Stimulated activated CD8-positive, alpha-beta memory T cell treated with anti-CD3 and anti-CD28 coated beads, Interleukin-7, amount 100 ng/mL, for 1 hour (primary cell): ENCODE data around the gene LST1.
A peak's percentile ranks its signal among the peaks of the same experiment; 100 is the strongest.

Experiments
- DNase-seq, 2 donors: peaks; one replicate each; pipeline ENCODE4 v3.0.0-alpha.2; 2020; ENCODE audit warnings: low read depth in 2 of 2

LST1 gene

DNA sequence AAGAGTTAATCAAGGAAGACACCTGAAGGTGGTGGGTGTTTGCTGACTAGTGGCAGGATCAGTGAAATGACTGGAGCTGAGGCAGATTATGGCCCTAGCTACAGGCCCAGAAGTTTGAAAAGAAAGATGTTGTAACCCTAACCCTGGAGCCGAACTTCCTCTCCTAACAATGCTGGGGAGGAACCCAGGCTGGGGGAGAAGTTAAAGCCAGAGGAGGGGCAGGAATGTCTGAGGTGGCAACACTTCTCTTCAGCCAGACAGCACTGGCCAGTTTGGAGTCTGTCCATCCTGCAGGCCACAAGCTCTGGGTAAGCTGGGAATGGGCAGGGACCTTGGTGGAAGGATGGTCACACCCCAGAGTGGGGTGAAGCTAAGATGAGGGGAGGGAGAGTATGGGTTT lies at the start of gene LST1:
TSS of gene LST1 (plus strand) at position 270 of the 400 bp plus-strand sequence. CDS start 1,023 bp downstream, outside the sequence.
- no peak for DNase-seq

GRCh38 chr6:31538805-31539400 lies 47.2 kb upstream of the LST1 start:
- DNase-seq: no peak

- no peak for DNase-seq
Measured at GRCh38 chr6:31540640-31541039, 45.4 kb upstream of the LST1 start.

DNA sequence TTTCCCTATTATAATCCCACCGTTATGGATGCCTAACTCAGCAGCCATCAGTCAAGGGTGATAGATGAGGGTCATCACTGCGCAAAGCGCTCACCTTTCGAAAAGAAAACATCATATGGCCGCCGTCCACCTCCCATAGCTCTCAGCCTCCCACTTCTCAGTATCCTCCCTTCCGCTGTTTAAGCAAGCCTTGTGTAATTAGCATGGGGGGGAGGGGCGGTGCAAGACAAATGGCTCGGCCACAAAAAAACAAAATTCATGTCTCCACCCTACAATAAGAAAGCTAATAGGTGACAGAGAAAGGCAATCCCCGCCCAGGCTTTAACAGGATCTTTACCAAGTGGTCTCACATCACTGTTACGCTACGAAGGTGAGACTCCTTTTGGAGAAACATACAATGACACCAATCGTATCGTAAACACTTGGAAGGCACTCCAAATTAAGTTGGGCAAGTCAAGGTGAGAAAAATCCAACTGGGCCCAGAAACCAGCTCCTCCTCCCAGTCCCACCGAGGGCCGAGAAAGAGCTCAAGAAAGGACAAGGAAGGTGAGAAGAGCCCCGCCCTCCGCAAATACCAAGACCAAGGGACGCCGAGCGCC lies 44.9 kb upstream of the LST1 start:
- DNase-seq: peak in 1 of 2 donors; percentile 43

GRCh38 chr6:31541658-31542521 lies 44.2 kb upstream of the LST1 start, which contains the start of gene DDX39B:
Gene DDX39B (minus strand): TSS chr6:31542003. CDS start chr6:31540532, 1,471 bp downstream.
- peak; percentile 83 to 87 for DNase-seq

- no peak for DNase-seq
Measured at GRCh38 chr6:31543639-31544038, 42.4 kb upstream of the LST1 start.

GRCh38 chr6:31544676-31545075 lies 41.4 kb upstream of the LST1 start:
- no peak for DNase-seq

DNA sequence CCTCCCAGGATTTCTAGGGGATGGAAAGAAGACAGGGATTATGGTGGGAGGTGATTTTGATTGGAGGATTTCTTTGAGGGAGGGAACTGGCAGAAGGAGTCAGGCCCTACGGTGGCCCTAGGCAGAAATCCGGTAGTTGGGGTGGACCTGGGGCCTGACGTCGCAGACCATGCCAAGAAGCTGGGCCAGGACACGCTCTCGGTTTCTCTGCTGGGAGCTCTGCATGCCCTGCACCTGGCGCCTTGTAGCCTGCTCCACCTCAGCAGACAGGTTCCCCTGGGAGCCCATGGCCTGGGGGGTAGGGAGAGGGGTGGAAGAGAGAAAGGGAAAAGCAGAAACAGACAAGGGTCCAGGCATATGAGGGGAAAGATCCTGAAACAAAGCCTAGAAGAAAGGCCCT lies 40.8 kb upstream of the LST1 start:
- no peak for DNase-seq

DNA sequence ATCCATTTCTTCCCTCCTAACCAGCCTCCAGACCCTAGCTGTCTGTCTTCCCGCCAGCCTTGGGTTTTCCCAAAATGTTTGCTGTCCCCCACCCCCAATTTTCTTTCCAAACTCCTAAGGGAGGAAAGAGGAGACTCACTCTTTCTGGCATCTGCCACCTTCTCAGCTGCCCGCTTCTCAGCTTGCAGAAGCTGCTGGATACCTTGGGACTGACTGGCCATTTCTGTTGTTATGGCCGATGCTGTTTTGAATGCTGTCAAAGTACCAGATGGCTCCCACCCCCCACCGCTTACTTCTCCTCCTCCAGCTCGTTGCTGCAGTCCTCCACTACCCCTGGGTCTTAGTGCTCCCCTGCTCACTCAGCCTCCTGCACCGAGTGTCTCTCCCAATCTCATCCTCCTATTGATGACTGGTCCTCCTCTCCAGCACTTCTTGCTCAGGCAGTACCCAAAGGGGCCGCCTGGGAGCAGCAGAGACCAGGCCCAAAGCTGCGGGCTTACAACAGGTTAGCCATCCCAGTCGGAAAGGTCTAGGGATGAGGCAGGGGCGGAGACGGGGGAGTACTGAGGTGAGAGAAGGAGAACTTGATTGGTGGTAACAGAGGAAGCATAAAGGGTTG lies 39.6 kb upstream of the LST1 start, which contains the start of gene ATP6V1G2:
TSS of gene ATP6V1G2 (minus strand) at position 270 of the 619 bp plus-strand sequence. CDS start at position 221, 49 bp downstream.
- DNase-seq: peak; percentile 55 to 73

DNA sequence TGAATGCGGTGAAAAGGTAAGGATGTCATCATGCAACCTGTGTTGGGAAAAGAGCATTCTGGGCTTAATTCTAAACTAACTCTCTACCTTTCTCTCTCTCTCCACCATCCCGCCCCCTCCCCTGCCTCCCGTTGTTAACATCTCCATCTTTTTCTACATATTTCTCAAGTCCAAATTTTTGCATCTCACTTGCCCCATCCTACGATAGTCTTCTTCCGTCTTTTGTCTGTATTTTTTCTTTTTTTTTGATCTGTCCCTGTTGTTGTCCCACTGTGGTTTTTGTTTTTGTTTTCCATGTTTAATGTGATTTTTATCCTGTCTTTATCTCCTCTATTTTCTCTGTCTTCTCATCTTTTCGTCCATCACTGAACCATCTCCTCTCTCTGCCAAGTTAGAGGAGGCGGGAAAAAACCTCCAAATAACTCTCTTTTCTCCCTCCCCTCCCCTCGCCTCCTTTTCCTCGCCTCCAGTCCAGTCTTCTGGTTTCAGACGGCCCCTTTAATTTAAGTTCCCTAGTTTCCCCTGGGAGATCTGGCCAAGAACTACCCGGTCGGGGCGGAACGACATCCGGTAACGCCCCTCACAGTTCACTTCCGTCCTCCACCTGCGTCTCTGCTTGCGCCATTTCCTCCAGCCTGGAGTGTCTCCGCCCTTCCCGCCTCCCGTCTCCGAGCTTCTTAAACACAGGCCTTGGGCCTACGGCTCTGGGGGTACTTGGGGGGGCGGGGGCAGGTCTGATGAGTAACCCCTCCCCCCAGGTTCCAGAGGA lies 38.9 kb upstream of the LST1 start, which contains the start of gene NFKBIL1:
TSS of gene NFKBIL1 (plus strand) at position 651 of the 769 bp plus-strand sequence. CDS start at position 738, 87 bp downstream.
- DNase-seq: peak; percentile 77 to 80

DNA sequence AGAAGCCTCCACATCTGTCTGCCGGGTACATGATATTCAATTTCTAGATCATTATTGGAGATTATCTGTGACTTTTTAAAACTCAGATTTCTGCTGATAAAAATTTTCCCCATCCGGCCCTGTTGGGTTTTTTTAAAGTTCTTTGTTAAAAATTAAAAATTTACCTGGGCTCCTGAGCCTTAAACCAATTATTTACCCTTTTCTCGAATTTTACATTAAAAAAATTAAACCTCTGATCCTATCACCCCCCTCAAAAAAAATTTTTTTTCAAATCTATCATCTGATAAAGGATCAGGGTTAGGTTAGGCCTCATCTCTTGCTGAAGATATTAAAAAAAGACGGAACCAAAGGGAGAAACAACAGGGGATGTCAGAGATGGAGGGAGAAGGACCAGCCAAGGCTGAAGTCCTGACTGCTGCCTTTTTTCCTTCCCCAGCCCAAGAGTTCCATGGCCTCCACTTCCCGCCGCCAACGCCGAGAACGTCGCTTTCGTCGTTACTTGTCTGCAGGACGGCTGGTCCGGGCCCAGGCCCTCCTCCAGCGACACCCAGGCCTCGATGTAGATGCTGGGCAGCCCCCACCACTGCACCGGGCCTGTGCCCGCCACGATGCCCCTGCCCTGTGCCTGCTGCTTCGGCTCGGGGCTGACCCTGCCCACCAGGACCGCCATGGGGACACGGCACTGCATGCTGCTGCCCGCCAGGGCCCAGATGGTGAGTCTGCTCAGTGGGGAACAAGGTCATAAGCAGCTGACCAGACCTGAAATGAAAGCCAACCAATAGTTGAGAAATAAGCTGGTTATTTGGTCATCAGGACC lies 38.1 kb upstream of the LST1 start:
- DNase-seq: no peak

DNA sequence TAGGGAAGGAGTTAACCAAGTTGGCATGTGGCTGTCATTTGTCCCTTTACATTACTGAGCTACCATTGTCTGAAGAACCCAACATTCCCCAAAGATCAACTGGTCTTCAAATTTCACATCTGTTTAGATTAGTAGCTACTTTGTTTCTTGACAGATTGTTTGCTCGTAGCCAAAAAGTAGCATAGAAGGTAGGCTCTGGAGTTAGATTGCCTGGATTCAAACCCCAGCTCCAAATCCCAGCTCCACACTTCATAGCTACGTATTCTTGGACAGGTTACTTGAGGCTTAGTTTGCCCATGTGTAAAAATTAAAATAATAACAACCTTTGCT lies 37.6 kb upstream of the LST1 start:
- DNase-seq: no peak

DNA sequence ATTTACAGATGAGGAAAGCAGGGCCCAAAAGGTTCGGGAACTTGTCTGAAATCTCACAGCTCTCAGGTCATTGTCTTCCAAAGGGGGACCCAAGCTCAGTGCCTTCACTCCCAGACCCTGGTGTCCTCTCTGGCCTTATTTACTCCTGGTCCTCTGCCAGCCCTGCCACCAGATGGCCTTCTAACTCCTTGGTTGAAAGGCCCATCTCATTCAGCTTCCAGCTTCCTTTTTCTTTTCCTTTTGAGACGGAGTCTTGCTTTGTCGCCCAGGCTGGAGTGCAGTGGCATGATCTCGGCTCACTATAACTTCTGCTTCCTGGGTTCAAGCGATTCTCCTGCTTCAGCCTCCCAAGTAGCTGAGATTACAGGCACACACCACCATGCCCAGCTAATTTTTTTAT lies 34.7 kb upstream of the LST1 start:
- DNase-seq: peak; percentile 28 to 35

- DNase-seq: no peak
Measured at GRCh38 chr6:31556307-31556706, 29.8 kb upstream of the LST1 start.

DNA sequence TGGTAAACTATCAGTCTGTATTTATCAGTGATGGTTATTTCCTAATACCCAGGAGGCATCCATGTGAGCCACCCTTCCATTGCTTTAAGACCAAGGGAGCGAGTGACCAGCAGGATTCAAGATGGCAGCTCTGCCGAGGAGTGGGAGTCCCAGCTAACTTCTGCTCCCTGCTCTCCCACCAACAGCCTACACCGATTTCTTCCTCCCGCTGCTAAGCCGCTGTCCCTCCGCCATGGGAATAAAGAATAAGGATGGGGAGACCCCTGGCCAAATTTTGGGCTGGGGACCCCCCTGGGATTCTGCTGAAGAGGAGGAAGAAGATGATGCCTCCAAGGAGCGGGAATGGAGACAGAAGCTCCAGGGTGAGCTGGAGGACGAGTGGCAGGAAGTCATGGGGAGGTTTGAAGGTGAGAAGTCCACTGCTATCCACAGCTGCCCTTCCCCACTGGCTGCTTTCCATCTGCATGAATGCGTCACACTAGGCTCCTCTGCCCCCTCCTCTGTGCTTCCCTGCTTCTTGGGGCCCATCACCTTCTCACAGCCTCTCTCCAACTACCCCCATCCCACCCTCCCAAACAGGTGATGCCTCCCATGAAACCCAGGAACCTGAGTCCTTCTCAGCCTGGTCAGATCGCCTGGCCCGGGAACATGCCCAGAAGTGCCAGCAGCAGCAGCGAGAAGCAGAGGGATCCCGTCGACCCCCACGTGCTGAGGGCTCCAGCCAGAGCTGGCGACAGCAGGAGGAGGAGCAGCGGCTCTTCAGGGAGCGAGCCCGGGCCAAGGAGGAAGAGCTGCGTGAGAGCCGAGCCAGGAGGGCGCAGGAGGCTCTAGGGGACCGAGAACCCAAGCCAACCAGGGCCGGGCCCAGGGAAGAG lies 28.4 kb upstream of the LST1 start:
- DNase-seq: no peak

- DNase-seq: no peak
Measured at GRCh38 chr6:31558318-31558625, 27.8 kb upstream of the LST1 start.

DNA sequence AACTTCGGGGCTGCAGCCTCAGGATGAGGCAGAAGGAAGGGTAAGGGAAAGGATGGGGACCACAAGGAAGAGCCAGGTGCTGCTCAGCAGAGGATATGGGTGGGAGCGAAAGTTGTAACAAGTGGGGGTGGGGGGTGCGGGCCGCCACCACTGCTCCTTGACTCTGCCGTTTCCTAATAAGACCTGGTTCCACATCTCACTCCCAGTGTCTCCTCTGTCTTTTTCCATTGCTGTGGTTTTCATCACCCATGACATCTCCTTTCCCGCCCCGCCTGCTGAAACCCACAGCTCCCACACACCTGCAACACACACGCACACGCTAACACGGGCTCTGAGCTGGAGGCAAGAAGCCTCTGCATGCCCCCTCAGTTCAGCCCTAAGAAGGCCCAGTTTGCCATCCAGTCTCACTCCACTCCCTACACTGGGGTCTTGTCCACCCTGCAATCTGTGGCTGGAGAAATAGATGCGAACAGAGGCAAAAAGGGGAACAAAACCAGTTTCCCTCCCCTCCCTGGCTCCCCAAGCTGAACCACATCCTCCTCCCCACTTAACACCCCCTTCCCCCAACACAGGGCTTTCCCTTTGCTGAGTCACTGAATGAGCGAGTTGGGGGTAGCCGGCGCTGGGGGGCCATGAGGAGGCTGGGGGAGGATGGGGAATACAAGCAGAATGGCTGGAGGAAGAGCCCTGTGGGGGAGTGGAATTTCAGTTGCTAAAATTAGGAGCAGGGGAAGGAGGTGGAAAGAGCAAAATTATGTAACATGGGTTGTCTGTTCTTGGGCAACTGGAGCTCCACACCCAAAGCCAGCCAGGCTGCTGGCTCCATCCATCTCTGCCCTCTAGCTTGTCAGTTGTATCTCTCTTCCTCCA lies 27.2 kb upstream of the LST1 start:
- peak in 1 of 2 donors; percentile 38 for DNase-seq

GRCh38 chr6:31559606-31559957 lies 26.5 kb upstream of the LST1 start:
- no peak for DNase-seq
